ENCODE results near the gene PTAFR. TPM values are rescaled to one million over a fixed set of nuclear protein-coding genes. Genes with fewer than 3 reads are reported as not detected.

Gene PTAFR
- polyA plus RNA-seq, 1 experiment = 0.12 TPM

DNA sequence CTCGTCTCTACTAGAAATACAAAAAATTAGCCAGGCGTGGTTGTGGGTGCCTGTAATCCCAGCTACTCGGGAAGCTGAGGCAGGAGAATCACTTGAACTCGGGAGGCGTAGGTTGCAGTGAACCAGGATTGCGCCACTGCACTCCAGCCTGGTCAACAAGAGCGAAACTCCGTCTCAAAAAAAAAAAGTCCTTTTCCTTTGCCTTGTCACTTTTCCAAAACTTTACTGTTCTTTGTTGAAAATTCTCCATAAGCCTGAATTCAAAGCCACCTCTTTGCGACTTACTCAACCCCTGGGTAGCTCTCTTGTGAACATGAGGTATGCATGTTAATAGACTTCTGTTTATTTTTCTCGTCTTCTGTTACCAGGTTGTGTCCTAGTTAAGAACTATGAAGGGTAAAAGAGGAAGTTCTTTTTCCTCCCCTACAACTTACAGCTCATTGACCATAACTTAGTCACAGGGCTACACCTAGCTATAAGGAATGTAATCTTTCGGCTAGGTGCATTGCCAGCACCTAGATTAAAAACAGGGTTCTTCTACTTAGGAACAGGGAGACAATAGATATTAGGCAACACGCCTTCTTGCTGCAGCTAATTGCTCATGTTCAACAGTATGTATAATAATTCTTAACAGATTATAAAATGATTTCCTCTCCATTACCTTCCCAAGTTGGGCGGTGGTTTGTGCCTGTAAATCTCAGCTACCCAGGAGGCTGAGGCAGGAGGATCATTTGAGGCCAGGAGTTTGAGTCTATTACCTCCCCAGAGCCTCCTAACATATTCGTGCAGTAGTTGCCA is 40.9 kb downstream of the PTAFR start:
- Histone ChIP-seq H3K4me3 (ENCODE audit: low read depth, low read length) (no peak overlapping the region), H3K9me3 (ENCODE audit: control insufficient read depth, insufficient read depth, low read length) (peaks cover 10% of the 10 kb centered on the region; the same call in 1 of the 2 replicates), H3K27me3 (ENCODE audit: control insufficient read depth, insufficient read depth, low read length) (no peaks in the 10 kb centered on the region), H3K27ac (ENCODE audit: low read depth, low read length) (no peak overlapping the region)
- TF ChIP-seq, protein P1, sequence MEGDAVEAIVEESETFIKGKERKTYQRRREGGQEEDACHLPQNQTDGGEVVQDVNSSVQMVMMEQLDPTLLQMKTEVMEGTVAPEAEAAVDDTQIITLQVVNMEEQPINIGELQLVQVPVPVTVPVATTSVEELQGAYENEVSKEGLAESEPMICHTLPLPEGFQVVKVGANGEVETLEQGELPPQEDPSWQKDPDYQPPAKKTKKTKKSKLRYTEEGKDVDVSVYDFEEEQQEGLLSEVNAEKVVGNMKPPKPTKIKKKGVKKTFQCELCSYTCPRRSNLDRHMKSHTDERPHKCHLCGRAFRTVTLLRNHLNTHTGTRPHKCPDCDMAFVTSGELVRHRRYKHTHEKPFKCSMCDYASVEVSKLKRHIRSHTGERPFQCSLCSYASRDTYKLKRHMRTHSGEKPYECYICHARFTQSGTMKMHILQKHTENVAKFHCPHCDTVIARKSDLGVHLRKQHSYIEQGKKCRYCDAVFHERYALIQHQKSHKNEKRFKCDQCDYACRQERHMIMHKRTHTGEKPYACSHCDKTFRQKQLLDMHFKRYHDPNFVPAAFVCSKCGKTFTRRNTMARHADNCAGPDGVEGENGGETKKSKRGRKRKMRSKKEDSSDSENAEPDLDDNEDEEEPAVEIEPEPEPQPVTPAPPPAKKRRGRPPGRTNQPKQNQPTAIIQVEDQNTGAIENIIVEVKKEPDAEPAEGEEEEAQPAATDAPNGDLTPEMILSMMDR (IDR thresholded peaks at IDR 0.05; ENCODE audit: low read depth, low read length) = no peak
- CTCF ChIA-PET = interaction anchor here (0.6 to 1.5 kb wide), 2 partner anchors 25 to 73 kb away, joined by 3 to 6 read pairs; no protein-coding TSS in a partner anchor
- POLR2A ChIA-PET = interaction anchor here (0.6 to 1.0 kb wide), 2 partner anchors 18 to 35 kb away, joined by 3 read pairs; no protein-coding TSS in a partner anchor
- no peak for DNase-seq (ENCODE audit: low read depth, low spot score)

DNA sequence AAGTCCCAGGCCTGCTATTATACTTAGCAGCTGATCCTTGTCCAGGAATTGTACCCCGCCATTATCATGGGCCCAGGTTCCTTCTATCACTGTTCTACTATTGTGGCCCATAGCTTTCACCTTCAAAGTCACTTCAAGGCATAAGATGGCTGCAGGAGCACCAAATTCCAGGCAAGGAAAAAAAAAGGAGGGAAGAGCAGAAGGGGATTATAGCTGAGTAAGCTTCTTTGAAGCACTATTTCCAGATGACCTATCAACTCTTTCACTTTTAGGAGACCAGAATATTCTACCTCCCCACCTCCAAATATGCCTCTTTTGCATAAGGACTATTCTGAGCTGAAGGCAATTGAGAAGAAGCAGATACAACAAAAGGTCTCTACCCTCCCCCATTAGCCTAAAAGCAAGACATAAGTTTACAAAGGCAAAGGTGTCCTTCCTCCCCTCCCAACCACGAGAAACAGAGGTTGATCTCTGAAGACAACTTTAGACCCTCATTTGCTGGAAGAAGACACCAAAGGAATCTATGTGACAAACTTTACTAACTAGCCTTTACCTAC is 41.8 kb downstream of the PTAFR start:
- ChIA-PET POLR2A (no interaction called here), CTCF (interaction anchor here (0.8 kb wide), 1 partner anchor 43 kb away, joined by 4 read pairs; no protein-coding TSS in a partner anchor)
- no peak for DNase-seq (ENCODE audit: low read depth, low spot score)
- H3K4me3 ChIP-seq (ENCODE audit: low read depth, low read length) = no peak overlapping the region
- H3K27me3 ChIP-seq (ENCODE audit: control insufficient read depth, insufficient read depth, low read length) = no peaks in the 10 kb centered on the region
- TF ChIP-seq, protein P1 (IDR thresholded peaks at IDR 0.05; ENCODE audit: low read depth, low read length) = no peak
- peaks cover 10% of the 10 kb centered on the region; the same call in 1 of the 2 replicates for H3K9me3 ChIP-seq (ENCODE audit: control insufficient read depth, insufficient read depth, low read length)
- H3K27ac ChIP-seq (ENCODE audit: low read depth, low read length) = no peak overlapping the region

DNA sequence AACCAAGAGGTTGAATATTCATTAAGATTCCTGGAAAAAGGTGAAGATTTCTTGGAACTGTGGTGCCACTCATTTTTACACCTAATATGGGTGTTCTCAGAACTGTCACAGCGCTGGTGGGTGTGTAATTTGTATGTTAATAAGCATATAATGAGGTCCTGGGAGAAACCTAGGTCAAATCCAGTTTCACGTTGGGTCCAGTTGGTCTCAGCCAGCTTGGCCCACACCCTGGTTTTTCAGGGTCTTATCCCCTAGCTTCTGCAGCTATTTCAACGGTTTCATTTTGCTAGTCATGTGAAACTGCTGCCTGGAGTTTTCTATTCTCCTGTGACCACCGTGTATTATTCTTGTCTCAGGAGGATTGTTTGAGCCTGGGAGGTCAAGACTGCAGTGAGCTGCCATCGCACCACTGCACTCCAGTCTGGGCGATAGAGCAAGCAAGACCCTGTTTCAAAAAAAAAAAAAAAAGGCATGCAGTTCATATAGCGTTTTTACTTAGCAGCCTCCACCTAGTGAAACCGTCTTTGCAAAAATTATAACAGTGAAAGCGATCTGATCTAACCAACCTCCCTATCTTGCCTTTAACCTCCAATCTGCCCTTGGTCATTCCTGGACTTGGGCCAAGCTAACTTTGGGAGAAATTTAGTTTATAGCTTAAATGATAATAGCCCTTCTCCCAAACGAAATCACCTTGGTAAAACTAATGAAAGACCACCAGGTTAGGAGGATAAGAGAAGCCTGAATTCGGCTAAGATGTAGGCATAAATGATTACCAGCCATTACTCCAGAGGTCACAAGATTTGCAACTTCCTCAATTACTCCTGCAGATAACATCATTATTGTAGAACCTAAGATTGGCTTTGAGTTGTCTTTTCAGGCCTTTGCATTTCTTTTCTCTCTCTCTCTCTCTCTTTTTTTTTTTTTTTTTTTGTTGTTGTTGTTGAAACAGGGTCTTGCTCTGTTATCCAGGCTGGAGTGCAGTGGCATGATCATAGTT is 44.0 kb downstream of the PTAFR start:
- Histone ChIP-seq H3K4me3 (ENCODE audit: low read depth, low read length) (no peak overlapping the region), H3K27me3 (ENCODE audit: control insufficient read depth, insufficient read depth, low read length) (no peaks in the 10 kb centered on the region), H3K27ac (ENCODE audit: low read depth, low read length) (no peak overlapping the region), H3K9me3 (ENCODE audit: control insufficient read depth, insufficient read depth, low read length) (peaks cover 10% of the 10 kb centered on the region; the same call in 1 of the 2 replicates)
- POLR2A ChIA-PET = no interaction called here
- no peak for DNase-seq (ENCODE audit: low read depth, low spot score)
- TF ChIP-seq, protein P1 (IDR thresholded peaks at IDR 0.05; ENCODE audit: low read depth, low read length) = no peak
- CTCF ChIA-PET = no interaction called here

DNA sequence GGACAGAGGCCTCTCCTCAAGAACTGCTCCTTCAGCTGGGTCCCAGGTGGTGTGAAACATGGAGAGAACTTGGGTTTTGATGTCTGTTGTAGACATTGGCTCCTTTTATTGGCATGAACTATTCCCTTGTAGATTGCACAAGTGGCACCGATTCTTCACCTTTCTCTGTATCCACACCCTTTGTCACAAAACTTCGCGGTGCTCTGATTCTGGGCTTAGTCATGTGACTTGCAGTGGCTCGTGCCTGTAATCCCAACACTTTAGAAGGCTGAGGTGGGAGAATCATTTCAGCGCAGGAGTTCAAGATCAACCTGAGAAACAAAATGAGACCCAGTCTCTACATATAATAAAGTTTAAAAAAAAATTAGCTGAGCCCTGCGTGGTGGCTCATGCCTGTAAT is 45.6 kb downstream of the PTAFR start:
- Histone ChIP-seq H3K27me3 (ENCODE audit: control insufficient read depth, insufficient read depth, low read length) (no peaks in the 10 kb centered on the region), H3K27ac (ENCODE audit: low read depth, low read length) (no peak overlapping the region), H3K4me3 (ENCODE audit: low read depth, low read length) (no peak overlapping the region), H3K9me3 (ENCODE audit: control insufficient read depth, insufficient read depth, low read length) (peaks cover 10% of the 10 kb centered on the region; the same call in 1 of the 2 replicates)
- POLR2A ChIA-PET = no interaction called here
- TF ChIP-seq, protein P1 (IDR thresholded peaks at IDR 0.05; ENCODE audit: low read depth, low read length) = no peak
- CTCF ChIA-PET = interaction anchor here (0.6 kb wide), 1 partner anchor 35 kb away, joined by 3 read pairs; no protein-coding TSS in a partner anchor
- DNase-seq (ENCODE audit: low read depth, low spot score) = no peak

Measured in AG04450 (cell line).